HepG2 (cell line): ENCODE measurements around the gene AXIN1. TPM values are rescaled to one million over a fixed set of nuclear protein-coding genes. Genes with fewer than 3 reads are reported as not detected.
A peak's percentile ranks its signal among the peaks of the same experiment; 100 is the strongest.

ENCODE experiments used
- ATF7 ChIP-seq, 2 experiments: fragments of 450-650 bp in 1 of 2; sonication (generic) in 1 of 2; formaldehyde crosslinking in 1 of 2; IDR thresholded peaks; 2 replicates each; pipeline versions ENCODE4 v1.4.0 to v1.6.1; 2016 to 2020; ENCODE audit warnings: antibody characterized with exemption in 1 of 2, mild to moderate bottlenecking in 1 of 2, missing genetic modification reagents in 1 of 2
- CENPT ChIP-seq: sonication (generic); formaldehyde crosslinking; IDR thresholded peaks from 2 replicates; pipeline ENCODE4 v1.8.0; 2022; ENCODE audit warnings: low read depth, mild to moderate bottlenecking, moderate library complexity, missing genetic modification reagents
- PTBP1 ChIP-seq: fragments of 200-400 bp; formaldehyde crosslinking; IDR thresholded peaks from 2 replicates; pipeline ENCODE4 v1.6.1; 2018; ENCODE audit warnings: low read length, low read depth; ENCODE audit not compliant: poor library complexity, severe bottlenecking
- REST ChIP-seq, 2 experiments: IDR thresholded peaks; 2 replicates each; pipeline ENCODE4 v1.6.1; 2011 to 2012; ENCODE audit warnings: low read length in 2 of 2, borderline replicate concordance in 1 of 2, low read depth in 1 of 2, mild to moderate bottlenecking in 1 of 2, moderate library complexity in 1 of 2
- SNAPC2 ChIP-seq: sonication (generic); formaldehyde crosslinking; IDR thresholded peaks from 2 replicates; pipeline ENCODE4 v1.8.1; 2022; ENCODE audit warnings: mild to moderate bottlenecking, missing genetic modification reagents
- TFAP4 ChIP-seq: sonication (generic); IDR thresholded peaks from 2 replicates; pipeline ENCODE4 v1.6.1; 2016; ENCODE audit warnings: low read depth, borderline replicate concordance
- YEATS2 ChIP-seq: sonication (generic); formaldehyde crosslinking; IDR thresholded peaks from 2 replicates; pipeline ENCODE4 v1.4.0; 2020; ENCODE audit warnings: missing genetic modification reagents, borderline replicate concordance
- ZBTB25 ChIP-seq: IDR thresholded peaks from 2 replicates; pipeline ENCODE4 v1.6.1; 2018; ENCODE audit warnings: missing genetic modification reagents
- ZC3H13 ChIP-seq: sonication (generic); formaldehyde crosslinking; IDR thresholded peaks from 2 replicates; pipeline ENCODE4 v1.8.1; 2023; ENCODE audit warnings: mild to moderate bottlenecking, missing genetic modification reagents, moderate library complexity
- ZNF142 ChIP-seq: sonication (generic); formaldehyde crosslinking; IDR thresholded peaks from 2 replicates; pipeline ENCODE4 v1.4.0; 2020; ENCODE audit warnings: missing genetic modification reagents
- ZNF235 ChIP-seq: sonication (generic); formaldehyde crosslinking; IDR thresholded peaks from 2 replicates; pipeline ENCODE4 v1.8.1; 2023; ENCODE audit warnings: mild to moderate bottlenecking, missing genetic modification reagents, borderline replicate concordance
- ZNF276 ChIP-seq: sonication (generic); formaldehyde crosslinking; IDR thresholded peaks from 2 replicates; pipeline ENCODE4 v1.4.0; 2020; ENCODE audit warnings: mild to moderate bottlenecking, low read depth, missing genetic modification reagents
- ZNF326 ChIP-seq: sonication (generic); formaldehyde crosslinking; IDR thresholded peaks from 2 replicates; pipeline ENCODE4 v1.4.0; 2020; ENCODE audit warnings: missing genetic modification reagents, borderline replicate concordance
- ZNF605 ChIP-seq: sonication (generic); formaldehyde crosslinking; IDR thresholded peaks from 2 replicates; pipeline ENCODE4 v1.8.0; 2022; ENCODE audit warnings: mild to moderate bottlenecking, missing genetic modification reagents
- polyA plus RNA-seq, 8 experiments: library from polyadenylated mRNA; depleted of rRNA in 3 of 8; stranded (reverse) in 7 of 8; unstranded in 1 of 8; fragments of >200 nt; fragmentation: Illumina TruSeq in 4 of 8; extraction: Trizol in 4 of 8; gene quantifications; 2 replicates each; pipeline versions ENCODE4 v1.2.1 to v1.2.3, GENCODE V29; 2011 to 2016; ENCODE audit warnings: low read depth in 4 of 8, missing spikeins in 1 of 8, mixed read lengths in 1 of 8; ENCODE audit not compliant: insufficient read depth in 1 of 8
- total RNA-seq, 5 experiments: library from RNA; depleted of rRNA; stranded (reverse); fragments of >200 nt; fragmentation: Illumina TruSeq; extraction: Trizol; gene quantifications; 2 replicates each; pipeline ENCODE4 v1.2.3, GENCODE V29; 2016; ENCODE audit warnings: low read depth in 1 of 5

The AXIN1 gene
- total and polyA plus RNA-seq, 2 of the 13 experiments (the other 11 are each of a cell fraction or from before 2014, with no cell fraction given), result 24.0 to 26.0 TPM

GRCh38 chr16:359067-359763 lies 6.7 kb upstream of the AXIN1 start (continued):
- no peak for TF ChIP-seq ZNF235 (CRISPR knock-in tag)
- no peak for TF ChIP-seq ZNF276 (CRISPR knock-in tag)
- TF ChIP-seq REST (IDR thresholded peaks at IDR 0.05; ENCODE audit: borderline replicate concordance in 1 of 2, low read depth in 1 of 2, low read length in 2 of 2), result no peak
- TF ChIP-seq ZNF142 (CRISPR knock-in tag), result no peak
- TF ChIP-seq ZC3H13, result peak; percentile 62; the same call in 1 of the 2 replicates
- TF ChIP-seq ZNF326 (CRISPR knock-in tag), result no peak
- TF ChIP-seq ZBTB25 (CRISPR knock-in tag), result no peak
- TF ChIP-seq TFAP4, result peak; percentile 71; the same call in 1 of the 2 replicates
- TF ChIP-seq YEATS2, result peak; percentile 16; the same call in 1 of the 2 replicates
- no peak for TF ChIP-seq ZNF605 (CRISPR knock-in tag)
- TF ChIP-seq SNAPC2, result no peak
- no peak for TF ChIP-seq PTBP1
- no peak for TF ChIP-seq ATF7 (IDR thresholded peaks at IDR 0.05)
- TF ChIP-seq ATF7 (CRISPR knock-in tag; IDR thresholded peaks at IDR 0.05), result 0 out of 2 replicates have a peak, but pooled peaks have one; percentile 34
- TF ChIP-seq CENPT, result peak; percentile 33; the same call in 1 of the 2 replicates
